ENCODE measurements around the gene FILIP1. TPM values are rescaled to one million over a fixed set of nuclear protein-coding genes. Genes with fewer than 3 reads are reported as not detected.

Gene FILIP1
- total and polyA plus RNA-seq, 2 of the 8 experiments (the other 6 are each of a cell fraction or from before 2014, with no cell fraction given): 2.4 to 5.7 TPM

- no peak for TF ChIP-seq BCL11A (IDR thresholded peaks at IDR 0.05; ENCODE audit: low read depth in 2 of 2, low read length in 2 of 2)
- TF ChIP-seq EGR1 (IDR thresholded peaks at IDR 0.05; ENCODE audit: borderline replicate concordance, low read depth, low read length): no peak
- TF ChIP-seq KDM4A (IDR thresholded peaks at IDR 0.05; ENCODE audit: low read depth, low read length, severe bottlenecking): no peak
- no peak for TF ChIP-seq EZH2 (IDR thresholded peaks at IDR 0.05; ENCODE audit: low read depth, low read length, severe bottlenecking)
- no peak for TF ChIP-seq SAP30 (IDR thresholded peaks at IDR 0.05; ENCODE audit: insufficient read depth, insufficient replicate concordance, low read length)
Measured at GRCh38 chr6:75377386-75377785, 116.2 kb downstream of the FILIP1 start (continued).

All from H1 (cell line).